HG03103 (cell line): Measurements from ENCODE around the gene XG.
"Not testable (repeated sequence)": the region's sequence is repeated elsewhere in the genome, so short reads cannot be mapped to it uniquely, and the experiment has no call there.

ENCODE experiments used
- ATAC-seq: cut with Tn5 transposase; IDR thresholded peaks from one replicate; pipeline ENCODE4 v1.9.1; 2021; ENCODE audit warnings: low read depth; ENCODE audit not compliant: unreplicated experiment

The XG gene

DNA sequence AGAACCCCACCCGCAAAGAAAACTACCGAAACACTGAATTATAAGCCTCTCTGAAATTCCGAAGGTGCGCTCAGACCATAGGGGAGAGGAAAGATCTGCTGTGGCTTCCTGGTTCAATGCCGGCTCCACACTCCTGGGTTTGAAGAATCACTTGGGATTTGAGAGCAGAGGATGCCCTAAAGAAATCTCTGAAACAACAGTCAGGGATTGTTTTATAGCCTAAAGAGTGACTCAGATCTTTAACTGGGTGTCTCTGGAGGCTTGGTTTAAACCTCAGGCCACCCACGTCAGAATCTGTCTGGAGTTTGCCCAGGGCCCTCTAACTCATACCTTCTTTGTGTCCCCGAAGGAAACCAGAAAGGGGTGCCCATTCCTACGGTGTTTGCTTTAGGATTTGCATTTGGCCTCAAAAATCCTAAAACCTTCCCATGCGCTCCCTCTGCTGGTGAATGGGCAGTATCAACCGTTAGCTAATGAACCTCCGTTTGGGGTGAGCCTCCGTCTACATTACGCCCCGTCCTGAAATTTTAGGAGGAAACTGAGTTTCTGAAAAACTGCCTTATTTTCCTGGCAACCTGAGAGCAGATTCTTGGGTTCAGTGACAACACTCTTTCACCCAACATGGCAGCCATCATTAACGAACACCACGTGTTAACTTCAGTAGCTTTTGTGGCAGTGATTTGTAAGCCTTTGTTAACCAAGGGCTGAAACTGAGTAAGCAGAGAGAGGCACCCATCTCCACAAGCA lies 60.5 kb downstream of the XG start:
- not testable (repeated sequence) for ATAC-seq

DNA sequence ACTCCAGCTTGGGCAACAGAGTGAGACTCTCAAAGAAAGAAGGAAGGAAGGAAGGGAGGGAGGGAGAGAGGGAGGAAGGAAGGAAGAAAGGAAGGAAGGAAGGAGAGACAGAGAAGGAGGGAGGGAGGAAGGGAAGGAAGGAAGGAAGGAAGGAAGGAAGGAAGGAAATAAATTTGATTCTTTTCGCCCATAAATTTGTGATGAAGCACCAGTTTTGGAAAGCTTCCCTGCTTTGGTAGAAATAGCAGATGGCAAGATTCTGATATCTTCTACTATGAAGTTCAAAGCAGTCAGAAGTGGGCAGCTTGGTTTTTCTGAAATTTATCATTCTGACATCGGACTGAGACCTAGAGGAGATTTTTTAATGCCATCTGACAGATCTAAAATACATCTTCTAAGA lies 65.2 kb downstream of the XG start:
- no peak for ATAC-seq

DNA sequence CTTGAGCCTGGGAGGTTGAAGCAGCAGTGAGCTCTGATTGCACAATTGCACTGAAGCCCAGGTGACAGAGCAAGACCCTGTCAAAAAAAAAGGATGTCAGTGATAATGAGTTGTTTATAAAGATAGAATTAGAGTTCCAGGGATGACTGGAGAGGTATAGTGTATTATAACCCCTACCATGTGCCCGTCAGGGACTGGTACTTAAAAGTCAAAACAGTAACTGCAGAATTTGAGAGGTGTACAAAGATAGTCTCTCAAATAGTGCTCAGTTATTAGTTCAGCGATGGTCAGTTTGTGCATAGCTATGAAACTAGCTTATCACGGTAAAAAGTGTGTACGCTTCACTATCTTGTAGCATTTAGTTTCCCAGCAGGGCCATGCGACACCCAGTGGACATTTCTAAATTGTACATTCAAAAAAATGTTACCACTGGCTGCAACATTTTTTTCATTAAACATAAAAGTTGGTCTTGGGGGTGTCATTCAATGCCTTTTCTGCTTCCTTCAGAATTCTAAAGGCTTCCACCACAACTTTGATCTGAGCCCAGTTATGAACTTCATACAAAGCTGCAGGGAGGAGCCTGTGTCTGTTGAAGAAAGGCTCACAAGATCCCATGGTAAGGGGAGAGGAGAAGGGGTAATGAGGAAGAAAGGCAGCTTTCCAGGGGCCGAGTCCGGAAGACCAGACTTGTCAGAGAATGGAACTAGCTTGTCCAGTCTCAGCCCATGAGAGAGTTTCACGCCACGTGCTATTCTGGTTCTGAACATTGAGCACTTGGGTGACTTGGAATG lies 67.7 kb downstream of the XG start:
- ATAC-seq = no peak

- ATAC-seq = no peak
Observed at GRCh38 chrX:2820136-2820771, 68.4 kb downstream of the XG start.

DNA sequence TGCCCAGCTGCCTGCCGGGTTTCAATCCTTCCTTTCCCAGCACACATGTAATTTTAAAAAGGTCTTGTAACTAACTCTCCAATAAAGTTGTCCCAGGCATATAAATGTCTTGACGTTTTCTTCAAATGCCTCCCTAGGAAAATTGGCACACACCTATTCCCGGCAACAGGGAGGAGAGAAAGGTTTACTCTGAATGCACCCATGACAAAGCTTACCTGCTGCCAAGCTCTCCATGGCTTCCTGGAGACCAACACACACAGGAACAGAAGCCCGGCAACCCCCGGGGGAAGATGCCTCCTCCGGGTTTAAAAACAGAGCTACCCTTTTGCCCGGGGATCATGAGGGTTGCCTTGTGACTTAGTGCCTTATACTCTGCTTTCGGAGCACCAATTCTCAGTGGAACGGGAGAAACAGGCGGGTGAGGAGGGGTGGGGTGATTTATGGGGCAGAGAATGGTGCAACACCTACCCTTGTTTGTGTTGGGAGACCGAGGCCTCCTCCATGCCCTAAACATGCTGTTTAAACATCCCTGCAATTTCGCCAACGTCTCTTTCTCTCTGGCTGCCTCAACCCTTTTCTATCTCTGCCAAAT lies 72.1 kb downstream of the XG start:
- no peak for ATAC-seq

DNA sequence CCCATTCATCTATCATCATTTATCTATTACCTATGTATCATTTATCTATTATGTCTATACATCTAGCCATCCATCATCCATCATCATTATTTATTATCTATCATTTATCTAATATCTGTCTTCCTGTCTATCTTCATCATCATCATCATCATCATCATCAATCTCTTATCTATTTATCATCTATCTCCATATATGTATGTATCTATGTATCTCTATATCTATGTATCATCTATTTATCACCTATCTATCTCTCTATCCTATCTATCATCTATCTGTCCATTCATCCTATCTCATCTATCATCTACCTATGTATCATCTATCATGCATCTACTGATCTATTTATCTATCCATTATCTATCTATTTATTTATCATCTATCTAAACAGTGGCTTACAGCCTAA lies 73.0 kb downstream of the XG start:
- no peak for ATAC-seq

- no peak for ATAC-seq
Observed at GRCh38 chrX:2828344-2828958, 76.6 kb downstream of the XG start, which contains the start of gene GYG2. GYG2 (plus strand) TSS chrX:2828930; CDS start chrX:2830189, 1,259 bp downstream.

- no peak for ATAC-seq
Observed at GRCh38 chrX:2828959-2829411, 77.1 kb downstream of the XG start.

DNA sequence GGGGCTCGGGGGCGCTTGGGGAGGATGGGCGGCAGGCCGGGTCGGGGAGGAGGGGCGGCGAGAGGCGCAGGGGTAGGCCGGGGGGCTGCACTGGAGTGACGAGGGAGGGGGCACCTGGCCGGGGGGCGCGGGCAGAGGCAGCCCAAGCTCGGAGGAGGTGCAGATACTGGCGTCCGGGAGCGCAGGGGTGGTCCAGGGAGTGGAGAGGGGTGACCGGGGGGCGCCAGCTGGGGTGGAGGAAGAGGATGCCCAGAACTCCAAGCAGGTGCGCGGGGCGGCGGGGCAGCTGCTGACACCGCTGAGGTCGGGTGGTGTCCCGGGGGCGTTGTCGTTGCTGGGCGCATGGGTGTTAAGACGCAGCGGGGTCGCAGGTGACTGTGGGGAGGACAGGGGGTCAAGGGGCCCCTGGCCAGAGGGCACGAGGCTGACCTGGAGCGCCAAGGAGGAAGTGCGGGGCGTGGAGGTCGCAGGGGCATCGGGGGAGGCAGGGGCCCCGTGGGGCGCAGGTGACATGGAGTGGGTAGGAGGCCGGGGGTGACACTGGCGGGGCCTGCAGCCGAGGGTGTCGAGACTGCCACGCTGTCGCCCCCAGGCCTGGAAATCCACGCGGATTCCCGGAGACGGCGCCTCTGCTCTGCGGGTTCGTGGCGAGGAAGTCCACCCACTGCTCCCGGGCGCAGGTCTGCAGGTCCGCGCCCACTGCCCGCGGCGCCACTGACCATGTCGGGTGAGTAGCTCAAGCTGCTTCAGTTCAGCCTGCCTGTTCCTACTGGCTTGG lies 77.8 kb downstream of the XG start:
- no peak for ATAC-seq

- ATAC-seq = no peak
Observed at GRCh38 chrX:2831471-2832228, 79.8 kb downstream of the XG start.

GRCh38 chrX:2837961-2838360 lies 86.1 kb downstream of the XG start:
- ATAC-seq = no peak

DNA sequence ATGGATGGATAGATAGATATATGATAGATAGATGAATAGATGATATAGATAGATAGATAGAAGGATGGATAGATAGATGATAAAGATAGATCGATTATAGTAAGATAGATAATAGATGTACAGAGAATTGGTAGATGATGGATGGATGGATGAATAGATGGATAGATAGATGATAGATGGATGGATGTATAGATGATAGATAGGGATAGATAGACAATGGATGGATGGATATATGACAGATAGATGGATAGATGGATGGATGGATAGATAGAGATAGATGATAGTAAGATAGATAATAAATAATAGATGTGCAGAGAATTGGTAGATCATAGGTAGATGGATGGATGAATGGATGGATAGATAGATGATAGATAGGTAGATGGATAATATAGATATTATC lies 89.1 kb downstream of the XG start:
- ATAC-seq = no peak

DNA sequence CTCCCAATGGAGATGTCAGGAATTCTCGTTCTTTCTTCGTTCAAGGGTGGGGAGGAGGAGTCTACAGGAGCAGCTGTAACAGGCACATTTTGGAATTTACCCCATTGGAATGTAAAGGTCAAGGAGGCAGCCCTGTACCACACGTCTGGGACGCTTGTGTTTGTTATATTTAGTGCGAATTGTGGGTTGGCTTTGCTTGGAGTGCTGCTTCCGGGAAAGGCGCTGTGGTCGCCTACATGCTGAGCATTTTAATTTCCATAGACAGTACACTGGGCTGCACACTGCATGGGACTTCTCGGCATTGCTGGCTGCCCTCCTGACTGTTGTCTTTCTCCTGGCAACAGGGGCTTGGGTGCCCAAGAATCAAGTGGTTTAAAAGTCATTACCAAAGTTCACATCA lies 89.7 kb downstream of the XG start:
- no peak for ATAC-seq

DNA sequence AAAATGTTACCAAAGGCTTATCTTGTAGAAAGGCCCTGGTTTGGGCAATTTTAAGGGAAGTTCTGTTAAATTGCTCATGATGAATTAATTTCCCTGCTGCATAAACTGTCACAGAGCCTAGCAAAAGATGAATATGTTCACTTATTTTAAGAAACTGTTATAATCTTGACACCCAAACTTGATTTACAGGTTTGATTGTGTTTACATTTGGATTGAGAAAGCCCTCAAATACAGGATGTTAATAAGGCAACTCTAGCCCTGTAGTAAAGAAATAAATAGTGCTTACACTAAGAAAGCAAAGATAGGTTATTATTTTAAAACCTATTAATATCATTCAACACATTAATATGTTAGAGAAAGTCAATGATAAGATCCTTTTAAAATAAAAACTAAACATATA lies 95.2 kb downstream of the XG start:
- no peak for ATAC-seq

DNA sequence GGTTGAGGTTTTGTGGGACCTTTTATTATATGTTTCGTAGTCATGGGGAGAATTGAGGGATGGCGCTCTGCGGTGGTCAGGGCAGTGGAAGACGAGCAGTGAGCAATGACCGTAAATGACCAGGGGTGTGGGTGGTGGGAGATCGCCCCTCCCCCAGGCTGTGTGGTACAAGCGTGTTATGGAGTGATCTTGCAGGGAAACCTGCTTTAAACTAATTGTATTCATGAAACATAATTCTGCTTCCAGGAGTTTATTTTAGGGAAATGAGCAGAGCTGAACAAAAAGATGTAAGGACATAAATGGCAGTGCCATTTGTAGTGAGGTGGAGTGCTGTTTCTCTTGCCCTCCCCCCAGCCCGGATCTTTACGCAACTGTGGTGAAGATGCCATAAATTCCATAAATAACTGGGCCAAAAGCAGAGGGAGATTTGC lies 97.0 kb downstream of the XG start:
- no peak for ATAC-seq

GRCh38 chrX:2854918-2855317 lies 103.1 kb downstream of the XG start:
- ATAC-seq = no peak

DNA sequence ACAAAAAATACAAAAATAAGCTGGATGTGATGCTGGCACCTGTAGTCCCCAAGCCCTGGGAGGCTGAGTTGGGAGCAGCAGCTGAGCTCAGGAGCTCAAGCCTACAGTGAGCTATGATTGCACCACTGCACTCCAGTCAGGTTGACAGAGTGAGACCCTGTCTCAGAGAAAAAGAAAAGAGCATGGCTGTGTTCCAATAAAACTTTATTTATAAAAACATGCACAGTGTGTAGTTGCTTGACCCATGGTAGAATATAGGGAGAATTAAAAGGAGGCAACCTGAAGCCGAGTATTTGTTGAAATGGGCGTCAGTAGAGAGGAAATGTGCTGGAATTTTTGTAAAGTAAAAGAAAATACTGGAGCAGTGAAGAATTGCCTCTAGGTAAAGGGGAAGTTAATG lies 103.9 kb downstream of the XG start:
- no peak for ATAC-seq

- no peak for ATAC-seq
Observed at GRCh38 chrX:2857566-2857965, 105.7 kb downstream of the XG start.

GRCh38 chrX:2859197-2859797 lies 107.5 kb downstream of the XG start:
- no peak for ATAC-seq
